HEK293 (cell line): ENCODE data around the gene L2HGDH.

Source experiments
- BCL11B ChIP-seq: fragments of 450-650 bp; formaldehyde crosslinking; IDR thresholded peaks from 2 replicates; pipeline ENCODE4 v1.5.1; 2016; ENCODE audit warnings: low read depth, missing biosample characterization, missing genetic modification characterization
- FEZF1 ChIP-seq: fragments of 450-650 bp; formaldehyde crosslinking; IDR thresholded peaks from 2 replicates; pipeline ENCODE4 v1.5.1; 2016; ENCODE audit warnings: missing biosample characterization, missing genetic modification characterization
- GLI4 ChIP-seq: fragments of 450-650 bp; formaldehyde crosslinking; IDR thresholded peaks from 2 replicates; pipeline ENCODE4 v1.5.1; 2016; ENCODE audit warnings: missing biosample characterization, missing genetic modification characterization
- GLIS2 ChIP-seq: fragments of 450-650 bp; formaldehyde crosslinking; IDR thresholded peaks from 2 replicates; pipeline ENCODE4 v1.5.1; 2016; ENCODE audit warnings: missing biosample characterization, missing genetic modification characterization
- HIC1 ChIP-seq: fragments of 450-650 bp; formaldehyde crosslinking; IDR thresholded peaks from 2 replicates; pipeline ENCODE4 v1.5.1; 2016; ENCODE audit warnings: missing biosample characterization, missing genetic modification characterization
- PRDM1 ChIP-seq: fragments of 450-650 bp; formaldehyde crosslinking; IDR thresholded peaks from 2 replicates; pipeline ENCODE4; 2016; ENCODE audit warnings: missing biosample characterization, missing genetic modification characterization
- PRDM6 ChIP-seq: fragments of 450-650 bp; formaldehyde crosslinking; IDR thresholded peaks from 2 replicates; pipeline ENCODE4 v1.5.1; 2017; ENCODE audit warnings: missing biosample characterization, missing genetic modification characterization
- SCRT2 ChIP-seq: fragments of 450-650 bp; formaldehyde crosslinking; IDR thresholded peaks from 2 replicates; pipeline ENCODE4 v1.5.1; 2016; ENCODE audit warnings: missing biosample characterization, missing genetic modification characterization
- SP2 ChIP-seq: fragments of 450-650 bp; formaldehyde crosslinking; IDR thresholded peaks from 2 replicates; pipeline ENCODE4 v1.5.1; 2016; ENCODE audit warnings: missing biosample characterization, missing genetic modification characterization
- SP7 ChIP-seq: fragments of 450-650 bp; formaldehyde crosslinking; IDR thresholded peaks from 2 replicates; pipeline ENCODE4 v1.5.1; 2016; ENCODE audit warnings: missing biosample characterization, missing genetic modification characterization
- TCF7L2 ChIP-seq: IDR thresholded peaks from 2 replicates; pipeline ENCODE4 v1.6.1; 2011; ENCODE audit warnings: low read depth, mild to moderate bottlenecking, inconsistent platforms, low read length, moderate library complexity, borderline replicate concordance
- ZBTB10 ChIP-seq: fragments of 450-650 bp; formaldehyde crosslinking; IDR thresholded peaks from 2 replicates; pipeline ENCODE4 v1.5.1; 2016; ENCODE audit warnings: missing biosample characterization, missing genetic modification characterization
- ZBTB8A ChIP-seq: fragments of 450-650 bp; formaldehyde crosslinking; IDR thresholded peaks from 2 replicates; pipeline ENCODE4 v1.5.1; 2016; ENCODE audit warnings: missing biosample characterization, missing genetic modification characterization
- ZIC2 ChIP-seq: fragments of 450-650 bp; formaldehyde crosslinking; IDR thresholded peaks from 2 replicates; pipeline ENCODE4 v1.5.1; 2016; ENCODE audit warnings: missing biosample characterization, missing genetic modification characterization
- ZNF133 ChIP-seq: fragments of 450-650 bp; formaldehyde crosslinking; IDR thresholded peaks from 2 replicates; pipeline ENCODE4 v1.5.1; 2016; ENCODE audit warnings: missing biosample characterization, missing genetic modification characterization
- ZNF223 ChIP-seq: fragments of 450-650 bp; formaldehyde crosslinking; IDR thresholded peaks from 2 replicates; pipeline ENCODE4 v1.5.1; 2016; ENCODE audit warnings: missing biosample characterization, missing genetic modification characterization
- ZNF335 ChIP-seq: fragments of 450-650 bp; formaldehyde crosslinking; conservative IDR thresholded peaks from 2 replicates; pipeline ENCODE4 v1.5.1; 2016; ENCODE audit warnings: missing biosample characterization, missing genetic modification characterization
- ZNF571 ChIP-seq: fragments of 450-650 bp; formaldehyde crosslinking; IDR thresholded peaks from 2 replicates; pipeline ENCODE4 v1.5.0; 2017; ENCODE audit warnings: missing biosample characterization, missing genetic modification characterization
- ZNF785 ChIP-seq: fragments of 450-650 bp; formaldehyde crosslinking; IDR thresholded peaks from 2 replicates; pipeline ENCODE4 v1.5.1; 2016; ENCODE audit warnings: missing biosample characterization, missing genetic modification characterization
- ZXDB ChIP-seq: fragments of 450-650 bp; formaldehyde crosslinking; IDR thresholded peaks from 2 replicates; pipeline ENCODE4 v1.5.1; 2016; ENCODE audit warnings: missing biosample characterization, missing genetic modification characterization
- TF ChIP-seq, protein P1 (sequence below): IDR thresholded peaks from 2 replicates; pipeline ENCODE4 v1.6.1; 2011; ENCODE audit warnings: mild to moderate bottlenecking, low read depth, low read length, borderline replicate concordance
- TF ChIP-seq, protein P2 (sequence below): fragments of 450-650 bp; formaldehyde crosslinking; IDR thresholded peaks from 2 replicates; pipeline ENCODE4 v1.5.1; 2016; ENCODE audit warnings: missing biosample characterization, missing genetic modification characterization
- TF ChIP-seq, protein P3 (sequence below): fragments of 450-650 bp; formaldehyde crosslinking; IDR thresholded peaks from 2 replicates; pipeline ENCODE4 v1.5.1; 2016; ENCODE audit warnings: missing biosample characterization, missing genetic modification characterization, borderline replicate concordance

Gene L2HGDH

GRCh38 chr14:50230701-50231474 lies 81.1 kb downstream of the L2HGDH start (continued):
- TF ChIP-seq ZNF785 (tag by site-specific recombination): no peak
- TF ChIP-seq PRDM6 (tag by site-specific recombination): peak; percentile 71
- no peak for TF ChIP-seq ZNF571 (tag by site-specific recombination)
- no peak for TF ChIP-seq GLI4 (tag by site-specific recombination)
- TF ChIP-seq TCF7L2: no peak
- TF ChIP-seq BCL11B (tag by site-specific recombination): no peak
- TF ChIP-seq ZXDB (tag by site-specific recombination): 0 out of 2 replicates have a peak, but pooled peaks have one; percentile 18
- TF ChIP-seq, protein P1, sequence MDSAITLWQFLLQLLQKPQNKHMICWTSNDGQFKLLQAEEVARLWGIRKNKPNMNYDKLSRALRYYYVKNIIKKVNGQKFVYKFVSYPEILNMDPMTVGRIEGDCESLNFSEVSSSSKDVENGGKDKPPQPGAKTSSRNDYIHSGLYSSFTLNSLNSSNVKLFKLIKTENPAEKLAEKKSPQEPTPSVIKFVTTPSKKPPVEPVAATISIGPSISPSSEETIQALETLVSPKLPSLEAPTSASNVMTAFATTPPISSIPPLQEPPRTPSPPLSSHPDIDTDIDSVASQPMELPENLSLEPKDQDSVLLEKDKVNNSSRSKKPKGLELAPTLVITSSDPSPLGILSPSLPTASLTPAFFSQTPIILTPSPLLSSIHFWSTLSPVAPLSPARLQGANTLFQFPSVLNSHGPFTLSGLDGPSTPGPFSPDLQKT: no peak
- peak; percentile 67 for TF ChIP-seq ZIC2
- TF ChIP-seq, protein P2, sequence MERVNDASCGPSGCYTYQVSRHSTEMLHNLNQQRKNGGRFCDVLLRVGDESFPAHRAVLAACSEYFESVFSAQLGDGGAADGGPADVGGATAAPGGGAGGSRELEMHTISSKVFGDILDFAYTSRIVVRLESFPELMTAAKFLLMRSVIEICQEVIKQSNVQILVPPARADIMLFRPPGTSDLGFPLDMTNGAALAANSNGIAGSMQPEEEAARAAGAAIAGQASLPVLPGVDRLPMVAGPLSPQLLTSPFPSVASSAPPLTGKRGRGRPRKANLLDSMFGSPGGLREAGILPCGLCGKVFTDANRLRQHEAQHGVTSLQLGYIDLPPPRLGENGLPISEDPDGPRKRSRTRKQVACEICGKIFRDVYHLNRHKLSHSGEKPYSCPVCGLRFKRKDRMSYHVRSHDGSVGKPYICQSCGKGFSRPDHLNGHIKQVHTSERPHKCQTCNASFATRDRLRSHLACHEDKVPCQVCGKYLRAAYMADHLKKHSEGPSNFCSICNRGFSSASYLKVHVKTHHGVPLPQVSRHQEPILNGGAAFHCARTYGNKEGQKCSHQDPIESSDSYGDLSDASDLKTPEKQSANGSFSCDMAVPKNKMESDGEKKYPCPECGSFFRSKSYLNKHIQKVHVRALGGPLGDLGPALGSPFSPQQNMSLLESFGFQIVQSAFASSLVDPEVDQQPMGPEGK (tag by site-specific recombination): peak; percentile 76
- peak; percentile 55 for TF ChIP-seq SP2 (tag by site-specific recombination)
- TF ChIP-seq ZNF223 (tag by site-specific recombination): no peak
- no peak for TF ChIP-seq HIC1 (tag by site-specific recombination)
- TF ChIP-seq ZBTB10 (tag by site-specific recombination): 0 out of 2 replicates have a peak, but pooled peaks have one; percentile 28
- peak; percentile 67 for TF ChIP-seq GLIS2 (tag by site-specific recombination)
- TF ChIP-seq FEZF1 (tag by site-specific recombination): peak; percentile 65
- peak; percentile 21; the same call in 1 of the 2 replicates for TF ChIP-seq ZBTB8A (tag by site-specific recombination)
- TF ChIP-seq, protein P3, sequence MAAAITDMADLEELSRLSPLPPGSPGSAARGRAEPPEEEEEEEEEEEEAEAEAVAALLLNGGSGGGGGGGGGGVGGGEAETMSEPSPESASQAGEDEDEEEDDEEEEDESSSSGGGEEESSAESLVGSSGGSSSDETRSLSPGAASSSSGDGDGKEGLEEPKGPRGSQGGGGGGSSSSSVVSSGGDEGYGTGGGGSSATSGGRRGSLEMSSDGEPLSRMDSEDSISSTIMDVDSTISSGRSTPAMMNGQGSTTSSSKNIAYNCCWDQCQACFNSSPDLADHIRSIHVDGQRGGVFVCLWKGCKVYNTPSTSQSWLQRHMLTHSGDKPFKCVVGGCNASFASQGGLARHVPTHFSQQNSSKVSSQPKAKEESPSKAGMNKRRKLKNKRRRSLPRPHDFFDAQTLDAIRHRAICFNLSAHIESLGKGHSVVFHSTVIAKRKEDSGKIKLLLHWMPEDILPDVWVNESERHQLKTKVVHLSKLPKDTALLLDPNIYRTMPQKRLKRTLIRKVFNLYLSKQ (tag by site-specific recombination): no peak
- peak; percentile 95 for TF ChIP-seq ZNF335
- TF ChIP-seq SP7 (tag by site-specific recombination): 0 out of 2 replicates have a peak, but pooled peaks have one; percentile 13
- TF ChIP-seq ZNF133 (tag by site-specific recombination): no peak
- no peak for TF ChIP-seq PRDM1 (tag by site-specific recombination)
- TF ChIP-seq SCRT2: peak; percentile 75
